Stimulated activated CD8-positive, alpha-beta memory T cell treated with anti-CD3 and anti-CD28 coated beads, Interleukin-4, amount 100 ng/mL, for 4 hours (primary cell): ENCODE data around the gene ERC1.

Experiments
- DNase-seq, 2 donors: peaks; one replicate each; pipeline ENCODE4 v3.0.0-alpha.2; 2020; ENCODE audit warnings: low read depth in 2 of 2, low spot score in 1 of 2

The ERC1 gene

DNA sequence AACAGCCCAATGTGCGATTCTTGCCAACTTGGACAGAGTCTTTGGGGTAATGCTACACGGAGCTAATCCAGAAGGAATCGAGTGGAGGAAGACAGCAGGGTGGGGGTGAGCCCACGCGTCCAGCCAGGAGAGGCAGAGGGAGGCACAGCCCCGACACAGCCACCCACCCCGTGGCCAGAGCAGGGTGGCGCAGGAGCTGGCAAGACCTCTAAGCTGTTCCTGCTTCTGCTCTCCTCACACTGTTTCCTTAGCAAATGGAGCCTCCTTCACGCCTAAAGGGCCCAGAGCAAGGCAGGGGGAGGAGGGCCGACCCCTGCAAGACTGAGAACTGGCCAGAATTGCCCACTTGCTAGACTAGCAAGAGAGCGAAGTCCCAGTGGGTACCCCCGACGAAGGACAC lies 511.8 kb downstream of the ERC1 start:
- DNase-seq, result no peak

DNA sequence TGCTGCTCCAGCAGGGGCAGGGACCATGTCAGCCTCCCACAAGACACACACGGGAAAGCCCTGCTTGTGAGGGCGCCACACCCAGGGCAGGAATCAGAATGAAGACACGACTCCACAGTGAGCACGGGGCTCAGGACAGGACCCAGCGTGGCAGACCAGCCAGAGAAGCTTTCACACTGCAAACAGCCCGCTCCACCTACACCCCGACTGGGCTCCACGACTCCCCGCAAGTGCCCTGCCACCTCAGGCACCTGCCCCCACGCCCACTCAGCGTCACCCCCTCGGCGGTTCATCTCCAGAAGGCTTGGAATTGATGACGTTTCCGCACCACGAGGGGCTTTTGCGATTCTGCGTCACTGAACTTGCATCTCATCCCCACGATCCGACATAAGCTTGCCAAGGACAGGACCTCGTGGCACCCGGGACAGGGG lies 512.3 kb downstream of the ERC1 start:
- no peak for DNase-seq

DNA sequence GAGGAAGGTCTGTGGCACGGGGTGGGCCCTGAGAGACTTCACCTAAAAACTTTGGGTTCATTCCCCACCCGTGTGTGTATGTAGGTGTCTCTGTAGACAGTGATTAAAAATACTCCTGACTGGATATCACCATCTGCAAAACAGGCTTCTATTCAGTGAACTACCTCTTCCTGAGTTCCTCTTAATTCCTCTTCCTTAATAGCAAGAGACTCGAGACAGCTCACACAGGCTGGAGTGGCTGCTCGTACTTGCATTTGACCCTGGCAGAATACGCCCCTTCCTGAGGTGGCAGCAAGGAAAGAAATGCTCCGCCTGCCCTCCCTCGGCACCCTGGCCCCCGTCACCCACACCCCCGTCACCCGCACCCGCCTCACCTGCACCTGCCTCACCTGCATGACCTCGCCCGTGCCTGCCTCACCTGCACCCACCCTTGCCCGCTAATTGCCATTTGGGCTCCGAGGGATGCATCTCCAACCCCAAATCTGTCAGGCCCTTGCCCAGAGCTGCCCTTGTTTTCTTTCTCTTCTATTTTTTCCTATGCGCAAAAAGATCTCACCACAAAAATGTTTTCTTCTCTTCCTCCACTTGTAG lies 513.4 kb downstream of the ERC1 start:
- no peak for DNase-seq

DNA sequence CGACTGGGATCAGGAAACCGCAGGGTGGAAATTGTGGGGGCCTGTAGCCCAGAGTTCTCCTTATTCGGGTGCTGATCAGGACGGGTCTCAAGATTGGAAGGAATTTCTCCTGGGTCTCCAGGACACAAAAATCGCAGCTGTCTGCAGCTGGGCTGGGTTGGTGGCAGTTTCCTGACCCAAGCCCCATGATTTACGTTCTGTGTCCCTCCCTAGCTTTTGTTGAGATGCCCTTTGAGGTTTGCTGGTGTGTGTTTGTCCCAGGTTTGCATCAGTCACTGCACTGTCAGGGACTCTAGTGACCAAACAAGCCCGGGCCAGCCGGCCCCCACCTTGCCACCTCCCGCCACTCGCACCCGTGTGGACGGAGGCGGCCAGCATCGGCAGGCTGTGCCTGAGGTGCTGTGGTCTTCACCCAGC lies 513.9 kb downstream of the ERC1 start:
- DNase-seq, result no peak

GRCh38 chr12:1505576-1505975 lies 514.6 kb downstream of the ERC1 start:
- DNase-seq, result no peak

DNA sequence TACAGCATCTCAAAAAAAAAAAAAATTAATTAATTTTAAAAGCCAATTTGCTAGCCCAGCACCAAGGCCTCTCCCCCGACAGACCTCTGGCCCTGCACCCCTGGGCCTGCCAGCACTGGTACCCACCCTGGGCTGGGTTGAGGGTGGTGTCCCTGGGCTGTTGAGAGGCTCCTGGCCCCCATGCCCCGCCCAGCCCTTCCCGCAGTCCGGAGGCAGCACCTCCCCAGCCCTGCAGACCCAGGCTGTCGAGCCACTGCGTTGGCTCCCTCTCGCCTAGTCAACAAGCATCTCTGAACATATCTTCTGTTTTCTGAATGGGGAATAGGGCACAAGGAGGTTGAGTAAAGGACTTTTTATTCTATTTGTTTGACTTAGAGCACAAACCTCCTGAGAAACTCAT lies 516.3 kb downstream of the ERC1 start:
- DNase-seq, result no peak

DNA sequence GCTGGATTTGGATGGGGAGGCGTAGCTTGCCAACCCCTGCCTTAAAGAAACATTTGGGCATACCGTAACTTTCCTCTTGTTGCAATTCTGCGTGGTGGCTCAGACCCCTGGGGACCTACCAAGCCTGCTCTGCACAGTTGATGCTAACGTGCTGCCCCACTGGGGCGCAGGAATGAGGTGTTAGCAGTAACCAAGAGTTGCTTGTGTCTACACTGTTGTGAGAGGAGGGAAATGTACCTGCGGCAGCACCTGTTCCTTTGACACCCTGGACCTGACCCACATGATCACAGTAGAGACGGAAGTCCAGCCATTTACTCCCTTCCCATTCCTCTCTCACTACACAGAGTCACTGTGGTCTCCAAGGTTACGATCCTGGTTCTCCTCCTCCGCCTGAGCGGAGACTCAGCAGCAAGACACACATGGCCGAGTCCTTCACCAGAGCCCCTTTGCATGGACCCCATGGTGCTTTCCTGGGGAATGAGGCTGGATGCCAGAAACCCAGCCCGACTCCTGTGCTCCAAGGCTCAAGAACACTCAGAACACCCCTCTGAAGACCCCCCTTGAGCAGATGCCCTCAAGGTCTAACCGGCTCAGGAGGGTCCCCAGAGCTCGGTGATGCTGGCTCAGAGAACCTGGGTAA lies 518.5 kb downstream of the ERC1 start:
- DNase-seq, result no peak

DNA sequence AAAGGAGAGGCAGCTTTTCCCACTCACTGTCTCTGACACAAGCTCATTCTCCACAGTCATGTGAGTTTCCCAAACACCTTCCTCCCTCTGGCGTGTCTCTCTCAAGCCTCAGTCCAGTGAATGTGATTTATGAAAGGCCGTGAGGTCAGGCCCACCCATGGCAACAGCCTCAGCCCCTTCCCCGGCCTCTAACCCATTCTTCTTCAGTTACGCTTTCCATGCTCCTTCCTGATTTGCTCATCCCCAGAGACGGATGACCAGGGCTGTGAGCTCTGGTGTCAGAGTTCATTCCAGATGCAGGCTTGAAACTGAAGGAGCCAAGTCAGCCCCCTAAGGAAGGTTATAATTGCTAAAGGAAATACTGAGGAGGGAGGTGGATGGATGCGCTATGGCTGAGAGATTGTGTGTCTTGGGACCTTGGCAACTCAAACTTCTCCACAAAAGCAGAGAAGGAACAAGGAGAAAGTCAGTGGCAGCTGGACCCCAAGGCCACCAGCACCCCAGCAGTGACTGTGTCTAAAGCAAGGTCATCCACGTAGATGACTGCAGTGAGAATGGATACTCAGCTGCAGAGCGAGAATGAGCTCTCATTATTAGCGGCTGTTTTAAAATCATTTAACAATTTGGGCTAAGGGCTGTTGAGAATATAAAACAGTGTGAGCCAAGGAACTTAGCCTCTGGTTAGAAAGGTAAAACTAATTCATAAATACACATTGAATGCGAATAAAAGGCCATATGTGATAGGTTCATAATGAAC lies 519.2 kb downstream of the ERC1 start:
- no peak for DNase-seq

GRCh38 chr12:1515010-1515409 lies 524.0 kb downstream of the ERC1 start:
- no peak for DNase-seq

GRCh38 chr12:1515428-1515827 lies 524.4 kb downstream of the ERC1 start:
- DNase-seq, result no peak

DNA sequence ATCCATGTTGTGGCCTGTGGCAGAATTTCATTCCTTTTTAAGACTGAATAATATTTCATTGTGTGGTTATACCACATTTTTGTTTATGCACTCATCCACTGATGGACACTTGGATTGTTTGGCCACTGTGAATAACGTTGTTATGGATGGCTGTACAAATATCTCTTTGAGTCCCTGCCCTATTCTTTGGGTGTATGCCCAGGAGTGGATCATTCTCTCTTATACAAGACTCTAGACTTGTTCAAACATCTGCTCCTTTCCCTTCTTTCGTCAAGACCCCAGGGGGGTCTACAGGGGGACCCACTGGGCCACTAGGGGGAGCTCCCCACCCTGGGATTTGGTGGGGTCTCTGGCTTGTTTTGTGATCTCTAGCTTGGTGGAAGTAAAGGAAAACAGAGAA lies 526.0 kb downstream of the ERC1 start:
- DNase-seq, result no peak

GRCh38 chr12:1517734-1518525 lies 526.9 kb downstream of the ERC1 start:
- DNase-seq, result no peak

- no peak for DNase-seq
These were observed 527.8 kb downstream of the ERC1 start for GRCh38 chr12:1518591-1519516.

DNA sequence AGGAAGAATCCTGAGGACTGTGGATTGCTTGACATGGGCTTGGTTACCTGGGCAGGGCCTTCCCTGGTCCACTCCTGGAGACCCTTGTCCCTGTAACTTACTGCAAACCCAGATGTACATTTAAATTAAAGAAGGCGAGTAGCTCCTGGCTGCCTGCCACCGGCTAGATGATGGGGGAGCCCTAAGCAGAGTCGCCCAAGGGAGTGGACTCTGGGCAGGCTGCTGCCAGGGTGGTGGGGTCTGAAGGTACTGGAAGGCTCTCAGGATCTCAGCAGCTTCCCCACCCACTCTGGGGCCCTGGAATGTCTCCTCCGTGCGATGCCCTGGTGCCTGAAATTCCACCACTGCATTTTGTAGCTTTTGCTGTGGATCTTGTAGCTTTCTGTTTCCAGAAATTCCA lies 528.6 kb downstream of the ERC1 start:
- DNase-seq, result no peak

DNA sequence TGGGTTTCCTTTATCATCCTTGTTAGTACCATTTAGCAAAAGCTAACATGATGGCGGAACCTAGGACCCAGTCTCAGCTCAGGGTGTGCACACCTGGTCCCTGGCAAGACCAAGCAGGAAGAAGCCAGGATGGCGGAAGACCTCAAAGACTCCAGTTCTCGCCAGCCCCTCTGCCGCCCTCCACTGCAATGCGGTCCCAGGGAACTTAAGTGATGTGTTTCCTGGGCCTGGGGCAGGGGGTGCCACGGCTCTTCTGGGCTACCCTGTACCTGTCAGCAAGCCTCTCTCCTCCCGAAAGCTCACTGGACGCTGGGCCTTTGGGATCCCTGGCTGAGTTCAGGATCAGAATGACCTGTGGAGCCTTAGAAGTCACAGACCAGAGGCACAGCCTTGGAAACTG lies 532.0 kb downstream of the ERC1 start:
- no peak for DNase-seq

- DNase-seq, result no peak
These were observed 532.6 kb downstream of the ERC1 start for GRCh38 chr12:1523558-1524050.

DNA sequence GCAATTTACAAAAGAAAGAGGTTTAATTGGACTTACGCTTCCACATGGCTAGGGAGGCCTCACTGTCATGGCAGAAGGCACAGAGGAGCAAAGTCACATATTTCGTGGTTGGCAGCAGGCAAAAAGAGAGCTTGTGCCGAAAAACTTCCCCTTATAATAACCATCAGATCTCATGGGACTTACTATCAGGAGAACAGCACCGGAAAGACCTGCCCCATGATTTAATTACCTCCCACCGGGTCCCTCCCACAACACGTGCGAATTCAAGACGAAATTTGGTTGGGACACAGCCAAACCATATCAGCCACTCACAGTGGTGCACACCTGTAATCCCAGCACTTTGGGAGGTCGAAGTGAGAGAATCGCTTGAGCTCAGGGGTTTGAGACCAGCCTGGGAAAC lies 534.8 kb downstream of the ERC1 start:
- DNase-seq, result no peak

GRCh38 chr12:1527789-1528188 lies 536.8 kb downstream of the ERC1 start:
- no peak for DNase-seq

- DNase-seq, result no peak
These were observed 537.8 kb downstream of the ERC1 start for GRCh38 chr12:1528791-1529190.

DNA sequence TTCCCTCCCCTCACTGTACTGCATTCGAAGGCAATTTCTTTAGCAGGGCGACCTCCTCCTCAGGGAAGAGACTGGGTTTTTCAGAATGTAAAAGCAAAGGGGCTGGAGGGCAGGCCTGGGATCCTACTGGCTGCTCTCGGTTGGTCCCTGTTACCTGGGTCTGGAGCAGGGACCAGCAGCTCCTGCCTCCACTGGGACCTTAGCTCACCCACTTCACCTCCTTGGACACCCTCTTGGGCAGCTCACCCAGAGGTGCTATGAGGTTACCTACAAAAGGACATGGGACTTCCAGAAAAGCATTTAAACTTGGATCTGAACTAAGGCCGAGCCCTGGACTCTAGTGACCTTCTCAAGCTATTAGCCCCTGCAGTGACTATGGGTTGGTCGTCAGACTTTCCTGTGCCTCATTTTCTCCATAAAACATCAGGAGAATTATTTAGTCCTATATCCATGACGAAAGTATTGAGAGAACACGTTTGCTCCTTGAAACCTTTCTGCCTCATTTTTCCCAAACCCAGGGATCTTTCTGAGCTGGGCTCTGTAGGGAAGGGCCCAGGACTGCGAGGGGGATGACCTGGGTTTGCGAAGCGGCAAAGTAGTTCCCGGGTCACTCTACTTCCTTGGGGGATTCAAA lies 538.3 kb downstream of the ERC1 start:
- DNase-seq, result no peak
